GM23338 (cell line): ENCODE results near the gene SPRYD4. TPM values are rescaled to one million over a fixed set of nuclear protein-coding genes. Genes with fewer than 3 reads are reported as not detected.
A peak's percentile ranks its signal among the peaks of the same experiment; 100 is the strongest.

Source experiments
- ATAC-seq: fragments of 200-7000 bp; cut with Tn5 transposase; 3 replicates; pipeline ENCODE4 v1.9.1; 2020
- DNase-seq: peaks from one replicate; pipeline ENCODE4 v3.0.0-alpha.2; 2015; ENCODE audit warnings: low spot score
- H2AFZ ChIP-seq: fragments of 200-600 bp; sonication (generic); 2 replicates; pipeline ENCODE4 v1.8.0; 2016; ENCODE audit warnings: antibody characterized with exemption, mild to moderate bottlenecking, moderate library complexity
- H3F3A ChIP-seq: fragments of 200-600 bp; sonication (generic); replicated peaks from 2 replicates; pipeline ENCODE4 v1.8.0; 2017; ENCODE audit warnings: antibody characterized with exemption, mixed run types, low read depth
- H3K27ac ChIP-seq: fragments of 200-600 bp; sonication (generic); 2 replicates; pipeline ENCODE4 v1.6.1; 2016; ENCODE audit warnings: low read depth
- H3K27me3 ChIP-seq: fragments of 200-600 bp; sonication (generic); 2 replicates; pipeline ENCODE4 v1.8.0; 2016; ENCODE audit warnings: mild to moderate bottlenecking, mixed run types, moderate library complexity; ENCODE audit not compliant: insufficient read depth
- H3K36me3 ChIP-seq: fragments of 200-600 bp; sonication (generic); 2 replicates; pipeline ENCODE4 v1.8.0; 2016; ENCODE audit warnings: mild to moderate bottlenecking; ENCODE audit not compliant: insufficient read depth
- H3K4me1 ChIP-seq: fragments of 200-600 bp; sonication (generic); 2 replicates; pipeline ENCODE4 v1.8.0; 2016; ENCODE audit warnings: mild to moderate bottlenecking, moderate library complexity; ENCODE audit not compliant: insufficient read depth
- H3K4me2 ChIP-seq: fragments of 200-600 bp; sonication (generic); 2 replicates; pipeline ENCODE4 v1.7.1; 2017; ENCODE audit warnings: mixed run types
- H3K4me3 ChIP-seq: fragments of 200-600 bp; sonication (generic); 2 replicates; pipeline ENCODE4 v1.6.1; 2016; ENCODE audit warnings: mixed run types
- H3K79me2 ChIP-seq: fragments of 200-600 bp; sonication (generic); replicated peaks from 2 replicates; pipeline ENCODE4 v1.8.0; 2017; ENCODE audit warnings: mild to moderate bottlenecking; ENCODE audit not compliant: insufficient read depth
- H3K9me2 ChIP-seq: fragments of 200-600 bp; sonication (generic); 2 replicates; pipeline ENCODE4 v1.8.0; 2017; ENCODE audit not compliant: insufficient read depth
- H4K20me1 ChIP-seq: fragments of 200-600 bp; sonication (generic); replicated peaks from 2 replicates; pipeline ENCODE4 v1.8.0; 2017; ENCODE audit warnings: mild to moderate bottlenecking; ENCODE audit not compliant: insufficient read depth
- H3K27ac Mint-ChIP-seq: 2 replicates; pipeline ENCODE4 v1.8.0; 2020; ENCODE audit warnings: inconsistent platforms, mild to moderate bottlenecking, moderate library complexity, mixed read lengths
- H3K27me3 Mint-ChIP-seq: 3 replicates; pipeline ENCODE4 v1.8.0; 2022; ENCODE audit warnings: low read depth, mild to moderate bottlenecking, moderate library complexity, mixed read lengths, inconsistent platforms; ENCODE audit not compliant: insufficient read depth, poor library complexity
- H3K36me3 Mint-ChIP-seq: 3 replicates; pipeline ENCODE4 v1.8.0; 2021; ENCODE audit warnings: low read depth, mild to moderate bottlenecking, inconsistent platforms, moderate library complexity, mixed read lengths
- H3K4me1 Mint-ChIP-seq: 3 replicates; pipeline ENCODE4 v1.8.0; 2020; ENCODE audit warnings: mild to moderate bottlenecking, inconsistent platforms, mixed read lengths
- H3K4me3 Mint-ChIP-seq: 3 replicates; pipeline ENCODE4 v1.8.0; 2021; ENCODE audit warnings: moderate library complexity, mild to moderate bottlenecking, inconsistent platforms, mixed read lengths
- H3K9me3 Mint-ChIP-seq: 3 replicates; pipeline ENCODE4 v1.8.0; 2020; ENCODE audit warnings: moderate library complexity, mild to moderate bottlenecking, inconsistent platforms, mixed read lengths
- CREB1 ChIP-seq: fragments of 250-450 bp; sonication (Bioruptor Pico); IDR thresholded peaks from 2 replicates; pipeline ENCODE4 v1.5.0; 2020; ENCODE audit warnings: low read depth, mild to moderate bottlenecking, moderate library complexity
- CTCF ChIP-seq, 2 experiments: fragments of 200-600 bp in 1 of 2; sonication (generic) in 1 of 2; conservative IDR thresholded peaks; 2 replicates each; pipeline versions ENCODE4 v1.5.1 to v1.6.1; 2016 to 2017; ENCODE audit warnings: antibody characterized with exemption in 2 of 2, low read depth in 2 of 2, mild to moderate bottlenecking in 2 of 2, moderate library complexity in 1 of 2
- ETS1 ChIP-seq: IDR thresholded peaks from 2 replicates; pipeline ENCODE4 v1.6.1; 2016; ENCODE audit warnings: antibody characterized with exemption
- EZH2 ChIP-seq: fragments of 200-600 bp; sonication (generic); IDR thresholded peaks from one replicate; pipeline ENCODE4 v1.8.0; 2017; ENCODE audit warnings: antibody characterized with exemption, mild to moderate bottlenecking, low read depth; ENCODE audit not compliant: unreplicated experiment
- EZH2phosphoT487 ChIP-seq: fragments of 200-600 bp; sonication (generic); IDR thresholded peaks from one replicate; pipeline ENCODE4 v1.8.1; 2018; ENCODE audit warnings: antibody characterized with exemption; ENCODE audit not compliant: unreplicated experiment
- JUNB ChIP-seq: IDR thresholded peaks from one replicate; pipeline ENCODE4 v1.6.1; 2016; ENCODE audit warnings: antibody characterized with exemption; ENCODE audit not compliant: unreplicated experiment
- NANOG ChIP-seq: IDR thresholded peaks from 2 replicates; pipeline ENCODE4 v1.6.1; 2016; ENCODE audit warnings: antibody characterized with exemption, borderline replicate concordance
- POLR2AphosphoS5 ChIP-seq: IDR thresholded peaks from 2 replicates; pipeline ENCODE4 v1.6.1; 2016; ENCODE audit warnings: antibody characterized with exemption, low read depth
- REST ChIP-seq: IDR thresholded peaks from one replicate; pipeline ENCODE4 v1.6.1; 2018; ENCODE audit warnings: antibody characterized with exemption; ENCODE audit not compliant: unreplicated experiment
- STAT1 ChIP-seq: IDR thresholded peaks from one replicate; pipeline ENCODE4 v1.6.1; 2016; ENCODE audit warnings: antibody characterized with exemption; ENCODE audit not compliant: unreplicated experiment
- ZNF114 ChIP-seq: fragments of 250-450 bp; sonication (Bioruptor Pico); IDR thresholded peaks from 2 replicates; pipeline ENCODE4 v1.5.0; 2020; ENCODE audit warnings: mild to moderate bottlenecking, moderate library complexity
- ZNF331 ChIP-seq: fragments of 250-450 bp; sonication (Bioruptor Pico); IDR thresholded peaks from 2 replicates; pipeline ENCODE4 v1.5.0; 2020; ENCODE audit warnings: low read depth, mild to moderate bottlenecking, moderate library complexity
- ZNF462 ChIP-seq: fragments of 250-450 bp; sonication (Bioruptor Pico); IDR thresholded peaks from 2 replicates; pipeline ENCODE4 v1.5.0; 2020; ENCODE audit warnings: mild to moderate bottlenecking, moderate library complexity
- polyA plus RNA-seq: library from polyadenylated mRNA; unstranded; fragments of >200 nt; fragmentation: Nextera tagmentation; extraction: Ambion mirVana; gene quantifications from 2 replicates; pipeline ENCODE4 v1.2.1, GENCODE V29; 2016
- total RNA-seq: library from RNA; depleted of rRNA; stranded (reverse); fragments of >200 nt; shearing (Covaris generic); gene quantifications from 2 replicates; pipeline ENCODE4 v1.2.3, GENCODE V29; 2014

Gene SPRYD4
- total and polyA plus RNA-seq, 2 experiments from 2014 or later = 2.1 to 3.1 TPM

DNA sequence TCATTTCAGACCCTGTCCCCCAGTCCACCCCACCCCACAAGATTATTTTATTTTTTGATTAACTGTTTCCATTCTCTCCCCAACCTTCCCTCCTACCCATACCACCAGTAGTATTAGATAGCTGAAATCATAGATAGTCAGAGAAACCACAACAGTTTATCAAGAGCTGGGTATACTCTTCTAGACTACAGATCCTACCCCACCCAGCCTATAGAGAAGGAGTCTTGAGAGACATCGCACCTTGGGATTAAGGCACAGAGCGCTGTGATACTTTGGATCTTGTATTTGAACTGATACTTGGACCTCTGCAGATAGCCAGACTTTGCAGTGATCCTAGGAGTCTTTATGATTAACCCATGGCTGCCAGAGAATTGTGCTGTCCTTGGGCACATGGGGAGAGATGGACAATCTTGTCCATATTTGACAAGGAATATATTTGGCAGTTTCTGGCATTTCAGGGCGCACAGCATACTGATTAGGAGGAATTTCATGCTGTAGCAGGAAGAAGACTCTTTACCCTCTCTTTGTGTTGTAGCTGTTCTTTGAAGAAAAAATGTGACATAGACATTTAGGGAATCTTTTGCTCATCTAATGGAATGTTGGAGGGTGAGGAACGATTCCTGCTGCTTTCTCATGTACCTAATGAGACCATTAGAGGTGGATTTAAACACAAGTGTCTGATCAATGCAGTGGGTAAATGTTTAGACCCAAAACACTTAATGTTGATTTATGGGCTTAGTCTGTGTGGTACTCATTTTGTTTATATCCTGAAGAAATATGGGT lies 54.2 kb downstream of the SPRYD4 start:
- peak overlapping the region; percentile 72 for H3K27ac Mint-ChIP-seq
- no peaks in the 10 kb centered on the region for H4K20me1 ChIP-seq
- ATAC-seq (peak; percentile 43), DNase-seq (peak; percentile 60)
- no peak overlapping the region for H2AFZ ChIP-seq
- no peaks in the 10 kb centered on the region for H3K27me3 ChIP-seq
- H3K4me2 ChIP-seq = peak overlapping the region; percentile 88
- H3K36me3 Mint-ChIP-seq = no peaks in the 10 kb centered on the region
- peaks cover 3% of the 10 kb centered on the region for H3K27me3 Mint-ChIP-seq
- TF ChIP-seq EZH2 (no peak), NANOG (no peak), CREB1 (CRISPR knock-in tag) (no peak), ZNF114 (no peak), JUNB (no peak), STAT1 (no peak), ETS1 (no peak), ZNF462 (CRISPR knock-in tag) (no peak), EZH2phosphoT487 (no peak), ZNF331 (CRISPR knock-in tag) (no peak), CTCF (conservative IDR thresholded peaks at IDR 0.05; ENCODE audit: low read depth in 2 of 2) (no peak), POLR2AphosphoS5 (no peak), REST (no peak)
- no peaks in the 10 kb centered on the region for H3K36me3 ChIP-seq
- peak overlapping the region; percentile 83 for H3K4me3 Mint-ChIP-seq
- H3K9me3 Mint-ChIP-seq = no peaks in the 10 kb centered on the region
- peak overlapping the region; percentile 68 for H3K4me3 ChIP-seq
- H3K4me1 ChIP-seq = peaks cover 23% of the 10 kb centered on the region
- peaks cover 41% of the 10 kb centered on the region for H3K79me2 ChIP-seq
- peaks cover 33% of the 10 kb centered on the region for H3K4me1 Mint-ChIP-seq
- peak overlapping the region; percentile 86 for H3K27ac ChIP-seq
- H3F3A ChIP-seq = no peaks in the 10 kb centered on the region
- H3K9me2 ChIP-seq = no peaks in the 10 kb centered on the region
